ES-I3 (cell line): ENCODE data around the gene HIF1A.
"Not testable (repeated sequence)": the region's sequence is repeated elsewhere in the genome, so short reads cannot be mapped to it uniquely, and the experiment has no call there.

Experiments used
- H3K36me3 ChIP-seq: 2 replicates; pipeline ENCODE4 v1.6.1; 2013; ENCODE audit warnings: mild to moderate bottlenecking, low read length, control low read depth, moderate library complexity; ENCODE audit not compliant: insufficient read depth
- H3K4me1 ChIP-seq: 2 replicates; pipeline ENCODE4 v1.6.1; 2013; ENCODE audit warnings: mild to moderate bottlenecking, control low read depth, low read length; ENCODE audit not compliant: insufficient read depth
- H3K9ac ChIP-seq: 2 replicates; pipeline ENCODE4 v1.6.1; 2013; ENCODE audit warnings: low read depth, mild to moderate bottlenecking, low read length, moderate library complexity
- H3K9me3 ChIP-seq: 2 replicates; pipeline ENCODE4 v1.6.1; 2013; ENCODE audit warnings: mild to moderate bottlenecking, low read length, moderate library complexity; ENCODE audit not compliant: control insufficient read depth, insufficient read depth

The HIF1A gene

GRCh38 chr14:61754627-61755381, 59.5 kb downstream of the HIF1A start:
- peaks cover 2% of the 10 kb centered on the region; the same call in 1 of the 2 replicates for H3K4me1 ChIP-seq
- H3K36me3 ChIP-seq: no peaks in the 10 kb centered on the region
- no peaks in the 10 kb centered on the region; the same call in 1 of the 2 replicates for H3K9me3 ChIP-seq
- no peak overlapping the region for H3K9ac ChIP-seq

GRCh38 chr14:61755382-61755742, 60.0 kb downstream of the HIF1A start:
- not testable (repeated sequence) for H3K9ac ChIP-seq, H3K4me1 ChIP-seq, H3K9me3 ChIP-seq, H3K36me3 ChIP-seq

GRCh38 chr14:61756135-61756534, 60.8 kb downstream of the HIF1A start:
- Histone ChIP-seq H3K4me1 (peaks cover 2% of the 10 kb centered on the region; the same call in 1 of the 2 replicates), H3K36me3 (no peaks in the 10 kb centered on the region), H3K9me3 (no peaks in the 10 kb centered on the region; the same call in 1 of the 2 replicates), H3K9ac (no peak overlapping the region)

- no peaks in the 10 kb centered on the region; the same call in 1 of the 2 replicates for H3K9me3 ChIP-seq
- no peak overlapping the region for H3K9ac ChIP-seq
- H3K36me3 ChIP-seq: no peaks in the 10 kb centered on the region
- H3K4me1 ChIP-seq: 0 out of 2 replicates have a peak, but pooled peaks cover 2% of the 10 kb centered on the region
Observed at GRCh38 chr14:61759878-61760277, 64.6 kb downstream of the HIF1A start.

GRCh38 chr14:61761557-61761956, 66.2 kb downstream of the HIF1A start:
- Histone ChIP-seq H3K9ac (peak overlapping the region; percentile 92), H3K4me1 (no peaks in the 10 kb centered on the region), H3K9me3 (no peaks in the 10 kb centered on the region), H3K36me3 (no peaks in the 10 kb centered on the region)

- no peaks in the 10 kb centered on the region for H3K9me3 ChIP-seq
- H3K36me3 ChIP-seq: no peaks in the 10 kb centered on the region
- peak within 1 kb of the TSS; percentile 92 for H3K9ac ChIP-seq
- no peaks in the 10 kb centered on the region for H3K4me1 ChIP-seq
Observed at GRCh38 chr14:61761959-61762786, 66.9 kb downstream of the HIF1A start, which contains the start of gene SNAPC1. TSS of gene SNAPC1 (plus strand) at chr14:61762420. CDS start at chr14:61762461, 41 bp downstream.

- Histone ChIP-seq H3K36me3 (peaks cover 7% of the 10 kb centered on the region), H3K4me1 (no peaks in the 10 kb centered on the region), H3K9ac (peak overlapping the region; percentile 92), H3K9me3 (no peaks in the 10 kb centered on the region)
Observed at GRCh38 chr14:61764342-61765122, 69.2 kb downstream of the HIF1A start.

GRCh38 chr14:61765225-61765943, 70.1 kb downstream of the HIF1A start:
- Histone ChIP-seq H3K9me3 (no peaks in the 10 kb centered on the region), H3K36me3 (peaks cover 8% of the 10 kb centered on the region), H3K4me1 (no peaks in the 10 kb centered on the region), H3K9ac (peak overlapping the region; percentile 4)

- H3K9me3 ChIP-seq: no peaks in the 10 kb centered on the region
- peak overlapping the region; percentile 4; the same call in 1 of the 2 replicates for H3K9ac ChIP-seq
- H3K4me1 ChIP-seq: no peaks in the 10 kb centered on the region
- peaks cover 14% of the 10 kb centered on the region for H3K36me3 ChIP-seq
Observed at GRCh38 chr14:61766151-61766550, 70.8 kb downstream of the HIF1A start.

GRCh38 chr14:61768240-61768639, 72.9 kb downstream of the HIF1A start:
- Histone ChIP-seq H3K9me3 (no peaks in the 10 kb centered on the region), H3K9ac (no peak overlapping the region), H3K36me3 (peaks cover 22% of the 10 kb centered on the region), H3K4me1 (no peaks in the 10 kb centered on the region)

- Histone ChIP-seq H3K4me1 (no peaks in the 10 kb centered on the region), H3K9ac (no peak overlapping the region), H3K9me3 (no peaks in the 10 kb centered on the region), H3K36me3 (peaks cover 27% of the 10 kb centered on the region)
Observed at GRCh38 chr14:61769893-61770292, 74.6 kb downstream of the HIF1A start.

GRCh38 chr14:61774861-61775260, 79.5 kb downstream of the HIF1A start:
- H3K9me3 ChIP-seq: no peaks in the 10 kb centered on the region
- no peaks in the 10 kb centered on the region for H3K4me1 ChIP-seq
- H3K9ac ChIP-seq: no peak overlapping the region
- peaks cover 28% of the 10 kb centered on the region for H3K36me3 ChIP-seq

GRCh38 chr14:61780125-61780524, 84.8 kb downstream of the HIF1A start:
- Histone ChIP-seq H3K4me1 (no peaks in the 10 kb centered on the region), H3K9ac (no peak overlapping the region), H3K36me3 (peaks cover 16% of the 10 kb centered on the region), H3K9me3 (no peaks in the 10 kb centered on the region)

GRCh38 chr14:61797309-61797708, 102.0 kb downstream of the HIF1A start:
- Histone ChIP-seq H3K9ac (no peak overlapping the region), H3K9me3 (no peaks in the 10 kb centered on the region), H3K4me1 (peaks cover 7% of the 10 kb centered on the region; the same call in 1 of the 2 replicates), H3K36me3 (no peaks in the 10 kb centered on the region)
